Endothelial cell of umbilical vein (primary cell): ENCODE measurements around the gene SLC25A48. TPM values are rescaled to one million over a fixed set of nuclear protein-coding genes. Genes with fewer than 3 reads are reported as not detected.

Experiments used
- BruUV-seq: library from RNA; stranded (reverse); fragments of 400-500 nt; replicated peaks from 2 replicates; lab custom pipeline; 2021; lab: Mats Ljungman, UMichigan
- CTCF ChIA-PET: fragments of 300-600, 350-600 bp; sonication (Branson Sonifier 250); formaldehyde crosslinking; loops from one replicate; lab custom pipeline; 2021; ENCODE audit warnings: antibody characterized with exemption, inconsistent platforms; lab: Charles Lee
- POLR2A ChIA-PET: fragments of 300-600, 350-600 bp; sonication (Branson Sonifier 250); formaldehyde crosslinking; loops from one replicate; lab custom pipeline; 2021; ENCODE audit warnings: antibody characterized with exemption, inconsistent platforms; lab: Charles Lee
- DNase-seq: peaks from one replicate; pipeline ENCODE4 v3.0.0-alpha.2; 2011; ENCODE audit warnings: low read depth, low spot score
- FAIRE-seq: peaks from 2 replicates; lab custom pipeline; 2011; peaks lifted over from hg19 to GRCh38; lab: Jason Lieb, UNC
- H2AFZ ChIP-seq: 2 replicates; pipeline ENCODE4 v1.6.0; 2012; ENCODE audit warnings: low read depth, low read length, control low read depth, inconsistent platforms
- H3K27ac ChIP-seq: 2 replicates; pipeline ENCODE4 v1.5.1; 2011; ENCODE audit warnings: low read depth, mild to moderate bottlenecking, control low read depth, low read length, moderate library complexity; ENCODE audit not compliant: insufficient read depth
- H3K27me3 ChIP-seq, 2 experiments: 2 replicates each; pipeline versions ENCODE4 v1.6.0 to v1.6.1; 2011; ENCODE audit warnings: low read length in 2 of 2, mixed read lengths in 1 of 2; ENCODE audit not compliant: control insufficient read depth in 2 of 2, insufficient read depth in 2 of 2
- H3K36me3 ChIP-seq, 2 experiments: 2 replicates in 1 of 2; 3 replicates in 1 of 2; pipeline ENCODE4 v1.5.1; 2011; ENCODE audit warnings: low read length in 2 of 2, mild to moderate bottlenecking in 1 of 2, moderate library complexity in 1 of 2; ENCODE audit not compliant: control insufficient read depth in 2 of 2, insufficient read depth in 2 of 2; ENCODE audit errors: extremely low read depth in 1 of 2
- H3K4me1 ChIP-seq: 3 replicates; pipeline ENCODE4 v1.5.1; 2011; ENCODE audit warnings: mild to moderate bottlenecking, low read length; ENCODE audit not compliant: control insufficient read depth, insufficient read depth; ENCODE audit errors: extremely low read depth
- H3K4me2 ChIP-seq: 2 replicates; pipeline ENCODE4 v1.6.1; 2011; ENCODE audit warnings: low read length, control low read depth, mixed read lengths; ENCODE audit not compliant: insufficient read depth
- H3K4me3 ChIP-seq, 3 experiments: fragments of 200-600 bp in 1 of 3; sonication (generic), shearing (Covaris generic) in 1 of 3; replicated peaks in 1 of 3; 2 replicates each; pipeline ENCODE4 v1.5.1; 2011 to 2016; ENCODE audit warnings: control low read depth in 3 of 3, low read length in 3 of 3, mild to moderate bottlenecking in 2 of 3, inconsistent platforms in 1 of 3, low read depth in 1 of 3, moderate library complexity in 1 of 3; ENCODE audit not compliant: insufficient read depth in 1 of 3
- H3K79me2 ChIP-seq: 2 replicates; pipeline ENCODE4 v1.6.0; 2012; ENCODE audit warnings: low read length, inconsistent platforms; ENCODE audit not compliant: control insufficient read depth, insufficient read depth
- H3K9ac ChIP-seq: replicated peaks from 2 replicates; pipeline ENCODE3; 2011; ENCODE audit warnings: low read length, control low read depth; ENCODE audit not compliant: insufficient read depth; ENCODE audit errors: extremely low read depth
- H3K9me1 ChIP-seq: replicated peaks from 3 replicates; pipeline ENCODE4 v1.6.0; 2011; ENCODE audit warnings: mild to moderate bottlenecking, low read length; ENCODE audit not compliant: control insufficient read depth, insufficient read depth; ENCODE audit errors: extremely low read depth
- H3K9me3 ChIP-seq: replicated peaks from 2 replicates; pipeline ENCODE4 v1.5.1; 2012; ENCODE audit warnings: low read length, inconsistent platforms; ENCODE audit not compliant: control insufficient read depth, insufficient read depth
- H4K20me1 ChIP-seq: replicated peaks from 2 replicates; pipeline ENCODE3; 2011; ENCODE audit warnings: mild to moderate bottlenecking, low read length; ENCODE audit not compliant: control insufficient read depth, insufficient read depth; ENCODE audit errors: extremely low read depth
- CTCF ChIP-seq, 2 donors: IDR thresholded peaks; 1 replicate in 1 of 2; 2 replicates in 1 of 2; pipeline ENCODE4 v1.5.1; 2011; ENCODE audit warnings: low read length in 2 of 2, mild to moderate bottlenecking in 2 of 2, moderate library complexity in 2 of 2, control low read depth in 1 of 2, inconsistent platforms in 1 of 2, low read depth in 1 of 2; ENCODE audit not compliant: insufficient read depth in 1 of 2; ENCODE audit errors: extremely low read depth in 1 of 2
- EZH2 ChIP-seq: IDR thresholded peaks from 2 replicates; pipeline ENCODE4 v1.6.1; 2012; ENCODE audit warnings: borderline replicate concordance, low read depth, mild to moderate bottlenecking, moderate library complexity, low read length, inconsistent platforms; ENCODE audit not compliant: severe bottlenecking
- FOS ChIP-seq: IDR thresholded peaks from 2 replicates; pipeline ENCODE4 v1.6.1; 2011; ENCODE audit warnings: mild to moderate bottlenecking, low read length, moderate library complexity, borderline replicate concordance; ENCODE audit not compliant: insufficient read depth
- GATA2 ChIP-seq: IDR thresholded peaks from 2 replicates; pipeline ENCODE4 v1.7.0; 2011; ENCODE audit warnings: low read depth, mild to moderate bottlenecking, moderate library complexity, mixed read lengths, low read length; ENCODE audit not compliant: insufficient read length, insufficient read depth
- JUN ChIP-seq: IDR thresholded peaks from 2 replicates; pipeline ENCODE4 v1.6.1; 2011; ENCODE audit warnings: borderline replicate concordance, low read depth; ENCODE audit not compliant: insufficient read length, insufficient read depth
- MYC ChIP-seq: IDR thresholded peaks from one replicate; pipeline ENCODE4 v1.6.1; 2011; ENCODE audit warnings: mild to moderate bottlenecking, low read depth, low read length
- POLR2A ChIP-seq: IDR thresholded peaks from 2 replicates; pipeline ENCODE4 v1.6.1; 2012; ENCODE audit warnings: low read depth, mild to moderate bottlenecking, control low read depth, low read length
- POLR2AphosphoS5 ChIP-seq: IDR thresholded peaks from 2 replicates; pipeline ENCODE4 v1.6.1; 2012; ENCODE audit warnings: low read depth, mild to moderate bottlenecking, control low read depth, low read length, moderate library complexity; ENCODE audit not compliant: insufficient read depth
- dilution Hi-C: fragments of 300-500 bp; cut with MboI; formaldehyde crosslinking; loops from one replicate; pipeline ENCODE4 v1.15.0; 2019; ENCODE audit warnings: low sequenced_read_pairs; ENCODE audit not compliant: extremely low pct_ligation_motif_present
- intact Hi-C: fragments of 100-400 bp; cut with micrococcal nuclease; formaldehyde crosslinking; loops from one replicate; pipeline ENCODE4 v1.10.0; 2022
- polyA plus RNA-seq, 4 experiments: library from polyadenylated mRNA; depleted of rRNA in 3 of 4; stranded (reverse) in 3 of 4; unstranded in 1 of 4; fragments of >200 nt; gene quantifications; 2 replicates each; pipeline versions ENCODE4 v1.2.1 to v1.2.3, GENCODE V29; 2011 to 2012; ENCODE audit warnings: missing spikeins in 1 of 4
- total RNA-seq: library from RNA; stranded (reverse); gene quantifications from 2 replicates; pipeline ENCODE4 v1.2.3, GENCODE V29; 2021
- TF ChIP-seq, protein P1 (sequence below): IDR thresholded peaks from 2 replicates; pipeline ENCODE4 v1.6.1; 2011; ENCODE audit not compliant: insufficient read depth, insufficient read length

Gene SLC25A48
- total and polyA plus RNA-seq, 2 donors (not counting 3 experiments of a cell fraction or from before 2014, with no cell fraction given) = not detected

- DNase-seq = no peak
- Histone ChIP-seq H3K9me3 (no peaks in the 10 kb centered on the region), H3K27ac (no peak overlapping the region), H3K27me3 (no peaks in the 10 kb centered on the region), H3K36me3 (no peaks in the 10 kb centered on the region), H3K4me2 (no peak overlapping the region), H4K20me1 (no peaks in the 10 kb centered on the region), H3K79me2 (no peaks in the 10 kb centered on the region), H3K4me3 (no peak overlapping the region), H2AFZ (no peak overlapping the region), H3K9ac (no peak overlapping the region), H3K9me1 (no peaks in the 10 kb centered on the region), H3K4me1 (no peaks in the 10 kb centered on the region)
- POLR2A ChIA-PET = no interaction called here
- dilution Hi-C loops (no loop called here), intact Hi-C loops (no loop called here)
- TF ChIP-seq GATA2 = no peak
- no peak for TF ChIP-seq MYC
- TF ChIP-seq JUN = no peak
- TF ChIP-seq, protein P1, sequence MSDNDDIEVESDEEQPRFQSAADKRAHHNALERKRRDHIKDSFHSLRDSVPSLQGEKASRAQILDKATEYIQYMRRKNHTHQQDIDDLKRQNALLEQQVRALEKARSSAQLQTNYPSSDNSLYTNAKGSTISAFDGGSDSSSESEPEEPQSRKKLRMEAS = no peak
- TF ChIP-seq POLR2A = no peak
- no peak for TF ChIP-seq FOS
- no peak for TF ChIP-seq CTCF (IDR thresholded peaks at IDR 0.05; ENCODE audit: extremely low read depth in 1 of 2, insufficient read depth in 1 of 2, low read depth in 1 of 2, low read length in 2 of 2)
- TF ChIP-seq POLR2AphosphoS5 = no peak
- TF ChIP-seq EZH2 = no peak
- no TSS peak for BruUV-seq
- CTCF ChIA-PET = no interaction called here
- FAIRE-seq = no peak
Observed at GRCh38 chr5:135851186-135851914, 16.9 kb downstream of the SLC25A48 start.
